H1 (cell line): ENCODE measurements around the gene SH3PXD2A. TPM values are rescaled to one million over a fixed set of nuclear protein-coding genes. Genes with fewer than 3 reads are reported as not detected.

Experiments used
- polyA plus RNA-seq, 7 experiments: library from polyadenylated mRNA; depleted of rRNA in 3 of 7; stranded (reverse) in 5 of 7; unstranded in 2 of 7; fragments of >200 nt in 5 of 7; fragments of 200-250 nt in 2 of 7; gene quantifications; 1 replicate in 5 of 7; 2 replicates in 1 of 7; 4 replicates in 1 of 7; pipeline versions ENCODE4 v1.2.1 to v1.2.3, GENCODE V29; 2011 to 2013; ENCODE audit warnings: missing spikeins in 2 of 7, mixed read lengths in 2 of 7
- total RNA-seq: library from RNA; stranded (reverse); fragmentation: NEBNext Ultra II Directional; extraction: Animal tissue kit (Norgen Biotek cat#: 25700); gene quantifications from 2 replicates; pipeline ENCODE4 v1.2.1, GENCODE V29; 2021
- TF ChIP-seq, protein P1 (sequence below), 3 experiments: IDR thresholded peaks; 1 replicate in 2 of 3; 2 replicates in 1 of 3; pipeline versions ENCODE4 v1.5.1 to v1.6.1; 2011; ENCODE audit warnings: low read length in 3 of 3, mild to moderate bottlenecking in 3 of 3, inconsistent platforms in 2 of 3, low read depth in 1 of 3, moderate library complexity in 1 of 3; ENCODE audit not compliant: insufficient read depth in 1 of 3; ENCODE audit errors: control extremely low read depth in 1 of 3

The SH3PXD2A gene
- total and polyA plus RNA-seq, 2 of the 8 experiments (the other 6 are each of a cell fraction or from before 2014, with no cell fraction given), result 5.4 to 16.3 TPM

- TF ChIP-seq, protein P1, sequence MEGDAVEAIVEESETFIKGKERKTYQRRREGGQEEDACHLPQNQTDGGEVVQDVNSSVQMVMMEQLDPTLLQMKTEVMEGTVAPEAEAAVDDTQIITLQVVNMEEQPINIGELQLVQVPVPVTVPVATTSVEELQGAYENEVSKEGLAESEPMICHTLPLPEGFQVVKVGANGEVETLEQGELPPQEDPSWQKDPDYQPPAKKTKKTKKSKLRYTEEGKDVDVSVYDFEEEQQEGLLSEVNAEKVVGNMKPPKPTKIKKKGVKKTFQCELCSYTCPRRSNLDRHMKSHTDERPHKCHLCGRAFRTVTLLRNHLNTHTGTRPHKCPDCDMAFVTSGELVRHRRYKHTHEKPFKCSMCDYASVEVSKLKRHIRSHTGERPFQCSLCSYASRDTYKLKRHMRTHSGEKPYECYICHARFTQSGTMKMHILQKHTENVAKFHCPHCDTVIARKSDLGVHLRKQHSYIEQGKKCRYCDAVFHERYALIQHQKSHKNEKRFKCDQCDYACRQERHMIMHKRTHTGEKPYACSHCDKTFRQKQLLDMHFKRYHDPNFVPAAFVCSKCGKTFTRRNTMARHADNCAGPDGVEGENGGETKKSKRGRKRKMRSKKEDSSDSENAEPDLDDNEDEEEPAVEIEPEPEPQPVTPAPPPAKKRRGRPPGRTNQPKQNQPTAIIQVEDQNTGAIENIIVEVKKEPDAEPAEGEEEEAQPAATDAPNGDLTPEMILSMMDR (IDR thresholded peaks at IDR 0.05; ENCODE audit: control extremely low read depth in 1 of 3, insufficient read depth in 1 of 3, low read depth in 1 of 3, low read length in 3 of 3), result no peak
Observed at GRCh38 chr10:103824281-103824680, 31.1 kb downstream of the SH3PXD2A start (continued).
